Smooth muscle cell (in vitro differentiated cells): ENCODE data around the gene TMEM131. TPM values are rescaled to one million over a fixed set of nuclear protein-coding genes. Genes with fewer than 3 reads are reported as not detected.

ENCODE experiments used
- DNase-seq: peaks from one replicate; lab custom pipeline; 2025; ENCODE audit not compliant: unreplicated experiment; lab: John Stamatoyannopoulos, UW
- H2AFZ ChIP-seq: fragments of 200-600 bp; sonication (generic); 2 replicates; pipeline ENCODE4 v1.6.0; 2016; ENCODE audit warnings: antibody characterized with exemption, low read depth, mild to moderate bottlenecking
- H3F3A ChIP-seq: fragments of 200-600 bp; sonication (generic); 2 replicates; pipeline ENCODE4 v1.6.0; 2017; ENCODE audit warnings: antibody characterized with exemption, low read depth
- H3K27ac ChIP-seq: fragments of 200-600 bp; sonication (generic); 2 replicates; pipeline ENCODE4 v1.5.1; 2016; ENCODE audit warnings: low read depth, mild to moderate bottlenecking
- H3K27me3 ChIP-seq: fragments of 200-600 bp; sonication (generic); 2 replicates; pipeline ENCODE4 v1.6.1; 2016; ENCODE audit warnings: low read depth, mild to moderate bottlenecking
- H3K36me3 ChIP-seq: fragments of 200-600 bp; sonication (generic); 2 replicates; pipeline ENCODE4 v1.5.1; 2016; ENCODE audit warnings: low read depth
- H3K4me1 ChIP-seq: fragments of 200-600 bp; sonication (generic); 2 replicates; pipeline ENCODE4 v1.5.1; 2016; ENCODE audit warnings: low read depth
- H3K4me2 ChIP-seq: fragments of 200-600 bp; sonication (generic); 2 replicates; pipeline ENCODE4 v1.6.0; 2016; ENCODE audit warnings: mild to moderate bottlenecking
- H3K4me3 ChIP-seq: fragments of 200-600 bp; sonication (generic); 2 replicates; pipeline ENCODE4 v1.5.1; 2016; ENCODE audit warnings: mild to moderate bottlenecking
- H3K79me2 ChIP-seq: fragments of 200-600 bp; sonication (generic); 2 replicates; pipeline ENCODE4 v1.6.0; 2016; ENCODE audit warnings: low read depth, mild to moderate bottlenecking
- H3K9ac ChIP-seq: fragments of 200-600 bp; sonication (generic); 2 replicates; pipeline ENCODE4 v1.6.0; 2016; ENCODE audit warnings: low read depth
- H3K9me3 ChIP-seq: fragments of 200-600 bp; sonication (generic); replicated peaks from 2 replicates; pipeline ENCODE4 v1.5.1; 2016; ENCODE audit warnings: low read depth
- H4K20me1 ChIP-seq: fragments of 200-600 bp; sonication (generic); 2 replicates; pipeline ENCODE4 v1.6.0; 2016; ENCODE audit warnings: low read depth
- WGBS: methylation state at CpG from one replicate; pipeline ENCODE4 v1.1.7; 2016; ENCODE audit warnings: low lambda C conversion rate; 5-methylcytosine and 5-hydroxymethylcytosine counted together
- polyA plus RNA-seq: library from polyadenylated mRNA; unstranded; fragments of >200 nt; fragmentation: Nextera tagmentation; extraction: Ambion mirVana; gene quantifications from 2 replicates; pipeline ENCODE4 v1.2.1, GENCODE V29; 2016
- total RNA-seq: library from RNA; depleted of rRNA; stranded (reverse); fragments of >200 nt; gene quantifications from 2 replicates; pipeline ENCODE4 v1.2.3, GENCODE V29; 2014
- TF ChIP-seq, protein P1 (sequence below): fragments of 200-600 bp; sonication (generic); IDR thresholded peaks from 2 replicates; pipeline ENCODE4 v1.5.1; 2017; ENCODE audit warnings: borderline replicate concordance, mild to moderate bottlenecking, antibody characterized with exemption; ENCODE audit not compliant: insufficient read depth, poor library complexity, severe bottlenecking

Gene TMEM131
- total and polyA plus RNA-seq, 2 experiments from 2014 or later: 16.7 to 32.3 TPM

DNA sequence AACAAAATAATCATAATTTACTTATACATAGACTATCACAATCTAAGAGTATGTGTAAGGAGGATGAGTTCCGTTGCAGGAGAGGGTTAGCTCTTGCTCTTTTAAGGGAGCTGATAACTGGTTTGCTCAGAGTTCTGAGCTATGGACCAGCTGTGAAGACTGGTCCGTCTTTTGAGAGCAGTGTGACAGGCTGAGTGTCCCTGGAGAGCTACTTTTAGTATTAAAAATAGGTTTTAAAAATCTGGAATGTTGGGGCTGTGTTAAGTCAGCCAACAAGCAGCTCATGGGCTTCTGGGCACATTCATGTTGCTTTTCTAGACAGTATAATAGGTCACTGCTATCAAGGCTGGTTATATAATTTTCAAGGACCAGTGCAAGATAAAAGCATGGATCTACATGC, 41.5 kb upstream of the TMEM131 start:
- Histone ChIP-seq H3K9me3 (no peaks in the 10 kb centered on the region), H3K36me3 (no peaks in the 10 kb centered on the region), H2AFZ (no peak overlapping the region), H3K4me3 (no peak overlapping the region), H3K4me2 (no peak overlapping the region), H3K9ac (no peak overlapping the region), H3F3A (no peaks in the 10 kb centered on the region), H3K79me2 (no peaks in the 10 kb centered on the region), H3K4me1 (no peaks in the 10 kb centered on the region), H3K27me3 (no peaks in the 10 kb centered on the region), H3K27ac (no peak overlapping the region), H4K20me1 (no peaks in the 10 kb centered on the region)
- TF ChIP-seq, protein P1, sequence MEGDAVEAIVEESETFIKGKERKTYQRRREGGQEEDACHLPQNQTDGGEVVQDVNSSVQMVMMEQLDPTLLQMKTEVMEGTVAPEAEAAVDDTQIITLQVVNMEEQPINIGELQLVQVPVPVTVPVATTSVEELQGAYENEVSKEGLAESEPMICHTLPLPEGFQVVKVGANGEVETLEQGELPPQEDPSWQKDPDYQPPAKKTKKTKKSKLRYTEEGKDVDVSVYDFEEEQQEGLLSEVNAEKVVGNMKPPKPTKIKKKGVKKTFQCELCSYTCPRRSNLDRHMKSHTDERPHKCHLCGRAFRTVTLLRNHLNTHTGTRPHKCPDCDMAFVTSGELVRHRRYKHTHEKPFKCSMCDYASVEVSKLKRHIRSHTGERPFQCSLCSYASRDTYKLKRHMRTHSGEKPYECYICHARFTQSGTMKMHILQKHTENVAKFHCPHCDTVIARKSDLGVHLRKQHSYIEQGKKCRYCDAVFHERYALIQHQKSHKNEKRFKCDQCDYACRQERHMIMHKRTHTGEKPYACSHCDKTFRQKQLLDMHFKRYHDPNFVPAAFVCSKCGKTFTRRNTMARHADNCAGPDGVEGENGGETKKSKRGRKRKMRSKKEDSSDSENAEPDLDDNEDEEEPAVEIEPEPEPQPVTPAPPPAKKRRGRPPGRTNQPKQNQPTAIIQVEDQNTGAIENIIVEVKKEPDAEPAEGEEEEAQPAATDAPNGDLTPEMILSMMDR: no peak
- DNase-seq: no peak
- WGBS: 56% methylated on average over 2 of the region's 2 CpGs

DNA sequence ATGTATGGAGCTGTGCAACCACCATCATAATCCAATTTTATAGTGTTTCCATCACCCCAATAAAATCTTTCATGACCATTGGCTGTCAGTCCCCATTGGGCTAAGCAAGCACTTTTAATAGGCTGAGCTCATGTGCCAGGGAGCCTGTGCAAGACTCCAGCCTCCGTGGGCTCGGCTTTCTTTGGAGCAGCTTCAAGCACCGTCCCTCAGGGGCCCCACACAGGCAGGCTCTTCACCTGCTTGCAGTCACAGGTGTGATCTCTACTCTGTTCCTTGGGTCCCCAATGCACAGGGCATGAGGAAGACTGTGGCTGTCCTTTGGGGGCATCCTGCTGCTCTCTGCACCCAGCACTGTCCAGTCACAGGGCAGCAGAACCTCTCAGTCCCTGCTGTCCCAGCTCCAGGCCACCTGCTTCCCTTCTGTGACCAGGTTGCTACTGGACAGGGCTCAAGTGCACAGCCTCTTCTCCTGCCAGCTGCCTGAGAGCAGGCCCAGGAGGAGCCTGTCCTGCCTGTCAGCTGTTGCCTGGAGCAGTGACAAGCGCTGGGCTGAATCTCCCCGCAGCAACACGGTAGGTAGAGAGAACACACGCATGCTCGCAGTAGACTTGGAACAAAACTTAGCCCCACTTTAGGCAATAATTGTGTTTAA, 40.7 kb upstream of the TMEM131 start:
- no peaks in the 10 kb centered on the region for H4K20me1 ChIP-seq
- H3F3A ChIP-seq: no peaks in the 10 kb centered on the region
- H3K36me3 ChIP-seq: no peaks in the 10 kb centered on the region
- H2AFZ ChIP-seq: no peak overlapping the region
- H3K4me3 ChIP-seq: no peak overlapping the region
- TF ChIP-seq, protein P1: no peak
- H3K79me2 ChIP-seq: no peaks in the 10 kb centered on the region
- H3K27me3 ChIP-seq: no peaks in the 10 kb centered on the region
- H3K4me2 ChIP-seq: no peak overlapping the region
- no peak for DNase-seq
- no peak overlapping the region for H3K27ac ChIP-seq
- 81% methylated on average over 8 of the region's 8 CpGs for WGBS
- H3K9ac ChIP-seq: no peak overlapping the region
- no peaks in the 10 kb centered on the region for H3K4me1 ChIP-seq
- H3K9me3 ChIP-seq: no peaks in the 10 kb centered on the region

DNA sequence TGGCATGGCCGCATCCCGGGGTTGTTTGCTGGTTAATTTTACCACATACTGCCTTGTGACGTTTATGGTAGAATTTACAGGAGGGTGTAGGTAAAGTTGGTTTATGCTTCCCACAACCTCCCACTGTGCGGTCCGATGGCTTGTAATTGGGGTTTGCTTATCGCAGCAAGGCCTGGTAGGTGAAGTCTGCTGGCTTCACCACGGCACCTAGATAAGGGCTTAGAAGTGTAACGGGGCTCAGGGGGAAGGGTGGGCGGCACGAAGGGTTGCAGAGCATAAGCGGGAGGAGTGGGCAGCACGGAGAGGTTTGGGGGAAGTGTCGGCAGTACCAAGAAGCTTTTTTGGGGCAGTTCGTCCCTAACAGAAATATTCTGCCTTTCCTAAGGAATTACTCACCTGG, 39.0 kb upstream of the TMEM131 start:
- Histone ChIP-seq H3K9me3 (no peaks in the 10 kb centered on the region), H3K27ac (no peak overlapping the region), H3K27me3 (no peaks in the 10 kb centered on the region), H3K4me3 (no peak overlapping the region), H3K4me1 (no peaks in the 10 kb centered on the region), H3K4me2 (no peak overlapping the region), H3K36me3 (no peaks in the 10 kb centered on the region), H4K20me1 (no peaks in the 10 kb centered on the region), H2AFZ (no peak overlapping the region), H3K79me2 (no peaks in the 10 kb centered on the region), H3F3A (no peaks in the 10 kb centered on the region), H3K9ac (no peak overlapping the region)
- TF ChIP-seq, protein P1: no peak
- DNase-seq: no peak
- 77% methylated on average over 14 of the region's 14 CpGs for WGBS

DNA sequence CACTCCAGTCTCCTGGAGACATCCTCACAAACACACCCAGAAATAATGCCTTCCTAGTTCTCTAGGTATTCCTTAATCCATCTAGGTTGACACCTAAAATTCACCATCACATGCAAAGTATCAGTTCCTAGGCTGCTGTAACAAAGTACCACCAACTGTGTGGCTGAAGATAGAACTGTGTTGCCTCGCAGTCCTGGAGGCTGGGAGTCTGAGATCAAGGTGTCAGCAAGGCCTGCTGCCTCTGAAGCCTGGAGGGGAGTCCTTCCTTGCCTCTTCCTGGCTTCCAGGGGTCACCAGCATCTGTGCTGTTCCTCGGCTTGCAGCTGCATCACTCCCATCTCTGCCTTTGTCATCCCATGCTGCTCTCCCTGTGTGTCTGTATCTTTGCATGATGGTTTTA, 36.3 kb upstream of the TMEM131 start:
- no peak overlapping the region for H3K4me2 ChIP-seq
- H3K79me2 ChIP-seq: no peaks in the 10 kb centered on the region
- no peak for DNase-seq
- H3F3A ChIP-seq: no peaks in the 10 kb centered on the region
- TF ChIP-seq, protein P1: no peak
- WGBS: 90% methylated on average over 2 of the region's 2 CpGs
- H3K36me3 ChIP-seq: no peaks in the 10 kb centered on the region
- no peaks in the 10 kb centered on the region for H3K9me3 ChIP-seq
- H3K4me1 ChIP-seq: peaks cover 16% of the 10 kb centered on the region
- H4K20me1 ChIP-seq: no peaks in the 10 kb centered on the region
- no peak overlapping the region for H3K4me3 ChIP-seq
- H3K27ac ChIP-seq: no peak overlapping the region
- no peak overlapping the region for H3K9ac ChIP-seq
- H2AFZ ChIP-seq: no peak overlapping the region
- H3K27me3 ChIP-seq: no peaks in the 10 kb centered on the region
